Immature natural killer cell (primary cell): ENCODE results near the gene TBC1D22B. TPM values are rescaled to one million over a fixed set of nuclear protein-coding genes. Genes with fewer than 3 reads are reported as not detected.
"Not testable (repeated sequence)": the region's sequence is repeated elsewhere in the genome, so short reads cannot be mapped to it uniquely, and the experiment has no call there.

Experiments used
- DNase-seq, 3 donors: peaks; one replicate each; pipeline ENCODE4 v3.0.0; 2022; ENCODE audit warnings: mixed read lengths in 1 of 3
- H3K27ac Mint-ChIP-seq, 6 donors: one replicate each; pipeline ENCODE4 v1.8.0; 2020; ENCODE audit warnings: mixed read lengths in 6 of 6, mild to moderate bottlenecking in 5 of 6, inconsistent platforms in 4 of 6, moderate library complexity in 3 of 6
- H3K27me3 Mint-ChIP-seq, 3 donors: one replicate each; pipeline ENCODE4 v1.8.0; 2020 to 2021; ENCODE audit warnings: low read depth in 3 of 3, mild to moderate bottlenecking in 3 of 3, mixed read lengths in 3 of 3, moderate library complexity in 3 of 3, inconsistent platforms in 1 of 3
- H3K36me3 Mint-ChIP-seq, 3 donors: one replicate each; pipeline ENCODE4 v1.8.0; 2020; ENCODE audit warnings: mixed read lengths in 3 of 3, inconsistent platforms in 2 of 3, mild to moderate bottlenecking in 2 of 3
- H3K4me1 Mint-ChIP-seq, 2 donors: one replicate each; pipeline ENCODE4 v1.8.0; 2020; ENCODE audit warnings: inconsistent platforms in 2 of 2, mild to moderate bottlenecking in 2 of 2, mixed read lengths in 2 of 2, moderate library complexity in 1 of 2
- H3K4me3 Mint-ChIP-seq, 5 donors: one replicate each; pipeline ENCODE4 v1.8.0; 2020; ENCODE audit warnings: mild to moderate bottlenecking in 5 of 5, mixed read lengths in 5 of 5, inconsistent platforms in 3 of 5, moderate library complexity in 3 of 5
- H3K9me3 Mint-ChIP-seq, 6 donors: one replicate each; pipeline ENCODE4 v1.8.0; 2020; ENCODE audit warnings: mild to moderate bottlenecking in 6 of 6, mixed read lengths in 6 of 6, inconsistent platforms in 4 of 6, moderate library complexity in 3 of 6
- polyA plus RNA-seq, 3 donors: library from polyadenylated mRNA; unstranded; fragments of 300-500 nt; fragmentation: Illumina TruSeq; gene quantifications; one replicate each; pipeline ENCODE4 v1.2.3, GENCODE V29; 2021

The TBC1D22B gene
- polyA plus RNA-seq, 3 donors from 2014 or later, result 4.3 to 8.4 (median 7.2) TPM

GRCh38 chr6:37317312-37318038 is 59.9 kb downstream of the TBC1D22B start:
- Mint-ChIP-seq H3K27me3 (peaks cover 0 to 4% (median 3%) of the 10 kb centered on the region in 3 donors), H3K4me3 (no peak overlapping the region), H3K9me3 (no peaks in the 10 kb centered on the region), H3K4me1 (peaks cover 7 to 14% of the 10 kb centered on the region in 2 donors), H3K36me3 (peaks cover 21 to 22% (median 22%) of the 10 kb centered on the region in 3 donors), H3K27ac (no peak overlapping the region)
- DNase-seq, result no peak

- H3K27me3 Mint-ChIP-seq, result peaks cover 0 to 4% (median 1%) of the 10 kb centered on the region in 3 donors
- peaks cover 7 to 10% of the 10 kb centered on the region in 2 donors for H3K4me1 Mint-ChIP-seq
Measured at GRCh38 chr6:37319156-37319555, 61.6 kb downstream of the TBC1D22B start.

GRCh38 chr6:37319856-37320480 is 62.4 kb downstream of the TBC1D22B start:
- DNase-seq, result no peak
- Mint-ChIP-seq H3K4me3 (no peak overlapping the region), H3K27ac (peak overlapping the region in 1 of 6 donors; percentile 22), H3K27me3 (peaks cover 0 to 2% (median 1%) of the 10 kb centered on the region in 3 donors), H3K9me3 (no peaks in the 10 kb centered on the region), H3K4me1 (peaks cover under 1 to 2% of the 10 kb centered on the region in 2 donors), H3K36me3 (peaks cover 6 to 8% (median 7%) of the 10 kb centered on the region in 3 donors)

More at GRCh38 chr6:37319156-37319555, 61.6 kb downstream of the TBC1D22B start:
- H3K9me3 Mint-ChIP-seq, result no peaks in the 10 kb centered on the region
- DNase-seq, result no peak
- no peak overlapping the region for H3K27ac Mint-ChIP-seq
- H3K36me3 Mint-ChIP-seq, result peaks cover 14 to 15% (median 14%) of the 10 kb centered on the region in 3 donors
- no peak overlapping the region for H3K4me3 Mint-ChIP-seq

- Mint-ChIP-seq H3K27me3 (peaks cover 0 to 2% (median 1%) of the 10 kb centered on the region in 3 donors), H3K4me3 (no peak overlapping the region), H3K36me3 (peaks cover 4 to 7% (median 6%) of the 10 kb centered on the region in 3 donors), H3K9me3 (no peaks in the 10 kb centered on the region), H3K4me1 (no peaks in the 10 kb centered on the region), H3K27ac (no peak overlapping the region)
- no peak for DNase-seq
Measured at GRCh38 chr6:37320646-37321045, 63.1 kb downstream of the TBC1D22B start.

GRCh38 chr6:37321101-37321500 is 63.5 kb downstream of the TBC1D22B start:
- Mint-ChIP-seq H3K27ac (peak overlapping the region in 1 of 6 donors; percentile 31), H3K36me3 (peaks cover 4 to 10% (median 6%) of the 10 kb centered on the region in 3 donors), H3K4me1 (no peaks in the 10 kb centered on the region), H3K9me3 (no peaks in the 10 kb centered on the region), H3K4me3 (no peak overlapping the region), H3K27me3 (peaks cover 0 to 2% (median 1%) of the 10 kb centered on the region in 3 donors)
- no peak for DNase-seq

- Mint-ChIP-seq H3K36me3 (peaks cover 5 to 11% (median 7%) of the 10 kb centered on the region in 3 donors), H3K4me3 (no peak overlapping the region), H3K9me3 (no peaks in the 10 kb centered on the region), H3K4me1 (no peaks in the 10 kb centered on the region), H3K27me3 (peaks cover 0 to 2% (median 1%) of the 10 kb centered on the region in 3 donors), H3K27ac (peak overlapping the region in 1 of 6 donors; percentile 37)
- DNase-seq, result no peak
Measured at GRCh38 chr6:37321516-37322415, 64.2 kb downstream of the TBC1D22B start.

- H3K36me3 Mint-ChIP-seq, result peaks cover 7 to 13% (median 9%) of the 10 kb centered on the region in 3 donors
- H3K27me3 Mint-ChIP-seq, result peaks cover 0 to 2% (median 1%) of the 10 kb centered on the region in 3 donors
- DNase-seq, result no peak
- no peaks in the 10 kb centered on the region for H3K4me1 Mint-ChIP-seq
- H3K9me3 Mint-ChIP-seq, result no peaks in the 10 kb centered on the region
- no peak overlapping the region for H3K4me3 Mint-ChIP-seq
- peak overlapping the region in 1 of 6 donors; percentile 40 for H3K27ac Mint-ChIP-seq
Measured at GRCh38 chr6:37323580-37323979, 66.0 kb downstream of the TBC1D22B start.

GRCh38 chr6:37324131-37325033 is 66.8 kb downstream of the TBC1D22B start:
- peak overlapping the region in 2 of 6 donors; percentile 40 to 66 for H3K27ac Mint-ChIP-seq
- H3K36me3 Mint-ChIP-seq, result peaks cover 7 to 17% (median 9%) of the 10 kb centered on the region in 3 donors
- H3K27me3 Mint-ChIP-seq, result peaks cover 0 to 2% (median 1%) of the 10 kb centered on the region in 3 donors
- H3K9me3 Mint-ChIP-seq, result no peaks in the 10 kb centered on the region
- H3K4me1 Mint-ChIP-seq, result no peaks in the 10 kb centered on the region
- no peak for DNase-seq
- no peak overlapping the region for H3K4me3 Mint-ChIP-seq

GRCh38 chr6:37330345-37330744 is 72.8 kb downstream of the TBC1D22B start:
- DNase-seq, H3K9me3 Mint-ChIP-seq: not testable (repeated sequence)

GRCh38 chr6:37331047-37331446 is 73.5 kb downstream of the TBC1D22B start:
- DNase-seq, result no peak
- H3K9me3 Mint-ChIP-seq, result no peaks in the 10 kb centered on the region
- no peak overlapping the region for H3K27ac Mint-ChIP-seq
- no peaks in the 10 kb centered on the region for H3K4me1 Mint-ChIP-seq
- no peak overlapping the region for H3K4me3 Mint-ChIP-seq
- H3K27me3 Mint-ChIP-seq, result no peaks in the 10 kb centered on the region
- H3K36me3 Mint-ChIP-seq, result peaks cover 5 to 17% (median 16%) of the 10 kb centered on the region in 3 donors

More at GRCh38 chr6:37330345-37330744, 72.8 kb downstream of the TBC1D22B start:
- not testable (repeated sequence) for H3K27ac Mint-ChIP-seq, H3K4me3 Mint-ChIP-seq, H3K27me3 Mint-ChIP-seq, H3K4me1 Mint-ChIP-seq
- peaks cover 5 to 20% (median 17%) of the 10 kb centered on the region in 3 donors for H3K36me3 Mint-ChIP-seq

- no peak for DNase-seq
- Mint-ChIP-seq H3K4me1 (no peaks in the 10 kb centered on the region), H3K36me3 (peaks cover 2 to 14% (median 13%) of the 10 kb centered on the region in 3 donors), H3K27ac (no peak overlapping the region), H3K4me3 (no peak overlapping the region), H3K27me3 (no peaks in the 10 kb centered on the region), H3K9me3 (no peaks in the 10 kb centered on the region)
Measured at GRCh38 chr6:37332894-37333293, 75.3 kb downstream of the TBC1D22B start.

GRCh38 chr6:37334047-37334446 is 76.5 kb downstream of the TBC1D22B start:
- peaks cover 2 to 14% (median 13%) of the 10 kb centered on the region in 3 donors for H3K36me3 Mint-ChIP-seq
- no peak for DNase-seq
- H3K27me3 Mint-ChIP-seq, result no peaks in the 10 kb centered on the region
- H3K9me3 Mint-ChIP-seq, result no peaks in the 10 kb centered on the region
- H3K4me3 Mint-ChIP-seq, result no peak overlapping the region
- peak overlapping the region in 2 of 6 donors; percentile 18 to 62 for H3K27ac Mint-ChIP-seq
- H3K4me1 Mint-ChIP-seq, result no peaks in the 10 kb centered on the region

GRCh38 chr6:37338317-37338716 is 80.7 kb downstream of the TBC1D22B start:
- not testable (repeated sequence) for H3K9me3 Mint-ChIP-seq, H3K4me1 Mint-ChIP-seq, H3K4me3 Mint-ChIP-seq, H3K36me3 Mint-ChIP-seq, H3K27me3 Mint-ChIP-seq, DNase-seq, H3K27ac Mint-ChIP-seq
